ENCODE data around the gene ELMO2. TPM values are rescaled to one million over a fixed set of nuclear protein-coding genes. Genes with fewer than 3 reads are reported as not detected.

The ELMO2 gene
- total RNA-seq, 1 experiment from 2014 or later = 28.4 TPM

DNA sequence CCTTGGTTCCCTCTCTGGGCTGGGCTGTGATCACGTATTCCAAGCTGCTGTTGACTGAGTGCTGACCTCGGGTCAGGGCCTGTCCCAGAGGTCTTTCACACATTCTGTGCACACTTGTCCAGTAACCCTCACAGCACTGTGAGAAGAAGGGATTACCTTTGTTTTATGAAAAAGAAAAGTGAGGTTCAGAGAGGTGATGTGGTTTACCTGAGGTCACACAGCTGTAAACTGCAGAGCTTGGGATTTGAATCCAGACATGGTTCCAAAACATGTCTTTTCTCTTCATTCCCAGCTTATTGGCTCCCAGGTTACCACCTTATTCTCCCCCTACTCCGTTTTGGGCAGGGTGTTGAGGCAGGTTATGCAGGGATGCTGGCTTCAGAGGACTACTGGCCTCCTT, 69.7 kb downstream of the ELMO2 start:
- H3K4me1 Mint-ChIP-seq = peaks cover 24% of the 10 kb centered on the region
- TF ChIP-seq, protein P1, sequence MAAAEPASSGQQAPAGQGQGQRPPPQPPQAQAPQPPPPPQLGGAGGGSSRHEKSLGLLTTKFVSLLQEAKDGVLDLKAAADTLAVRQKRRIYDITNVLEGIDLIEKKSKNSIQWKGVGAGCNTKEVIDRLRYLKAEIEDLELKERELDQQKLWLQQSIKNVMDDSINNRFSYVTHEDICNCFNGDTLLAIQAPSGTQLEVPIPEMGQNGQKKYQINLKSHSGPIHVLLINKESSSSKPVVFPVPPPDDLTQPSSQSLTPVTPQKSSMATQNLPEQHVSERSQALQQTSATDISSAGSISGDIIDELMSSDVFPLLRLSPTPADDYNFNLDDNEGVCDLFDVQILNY (CRISPR knock-in tag; IDR thresholded peaks at IDR 0.05) = no peak
- TF ChIP-seq ZNF263 (CRISPR knock-in tag; IDR thresholded peaks at IDR 0.05; ENCODE audit: low read depth) (no peak), ZNF416 (CRISPR knock-in tag; IDR thresholded peaks at IDR 0.05) (no peak), SMAD4 (CRISPR knock-in tag; IDR thresholded peaks at IDR 0.05) (no peak), ZBTB21 (CRISPR knock-in tag; IDR thresholded peaks at IDR 0.05; ENCODE audit: borderline replicate concordance) (no peak), SP1 (CRISPR knock-in tag; conservative IDR thresholded peaks at IDR 0.05) (no peak), ESRRA (CRISPR knock-in tag; IDR thresholded peaks at IDR 0.05; ENCODE audit: borderline replicate concordance) (no peak), ATF1 (CRISPR knock-in tag; IDR thresholded peaks at IDR 0.05) (no peak), ZNF219 (CRISPR knock-in tag; IDR thresholded peaks at IDR 0.05; ENCODE audit: borderline replicate concordance) (no peak), SMAD3 (CRISPR knock-in tag; IDR thresholded peaks at IDR 0.05; ENCODE audit: borderline replicate concordance) (no peak)
- TF ChIP-seq, protein P2, sequence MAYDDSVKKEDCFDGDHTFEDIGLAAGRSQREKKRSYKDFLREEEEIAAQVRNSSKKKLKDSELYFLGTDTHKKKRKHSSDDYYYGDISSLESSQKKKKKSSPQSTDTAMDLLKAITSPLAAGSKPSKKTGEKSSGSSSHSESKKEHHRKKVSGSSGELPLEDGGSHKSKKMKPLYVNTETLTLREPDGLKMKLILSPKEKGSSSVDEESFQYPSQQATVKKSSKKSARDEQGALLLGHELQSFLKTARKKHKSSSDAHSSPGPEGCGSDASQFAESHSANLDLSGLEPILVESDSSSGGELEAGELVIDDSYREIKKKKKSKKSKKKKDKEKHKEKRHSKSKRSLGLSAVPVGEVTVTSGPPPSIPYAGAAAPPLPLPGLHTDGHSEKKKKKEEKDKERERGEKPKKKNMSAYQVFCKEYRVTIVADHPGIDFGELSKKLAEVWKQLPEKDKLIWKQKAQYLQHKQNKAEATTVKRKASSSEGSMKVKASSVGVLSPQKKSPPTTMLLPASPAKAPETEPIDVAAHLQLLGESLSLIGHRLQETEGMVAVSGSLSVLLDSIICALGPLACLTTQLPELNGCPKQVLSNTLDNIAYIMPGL (CRISPR knock-in tag; IDR thresholded peaks at IDR 0.05) = no peak
- TF ChIP-seq, protein P3, sequence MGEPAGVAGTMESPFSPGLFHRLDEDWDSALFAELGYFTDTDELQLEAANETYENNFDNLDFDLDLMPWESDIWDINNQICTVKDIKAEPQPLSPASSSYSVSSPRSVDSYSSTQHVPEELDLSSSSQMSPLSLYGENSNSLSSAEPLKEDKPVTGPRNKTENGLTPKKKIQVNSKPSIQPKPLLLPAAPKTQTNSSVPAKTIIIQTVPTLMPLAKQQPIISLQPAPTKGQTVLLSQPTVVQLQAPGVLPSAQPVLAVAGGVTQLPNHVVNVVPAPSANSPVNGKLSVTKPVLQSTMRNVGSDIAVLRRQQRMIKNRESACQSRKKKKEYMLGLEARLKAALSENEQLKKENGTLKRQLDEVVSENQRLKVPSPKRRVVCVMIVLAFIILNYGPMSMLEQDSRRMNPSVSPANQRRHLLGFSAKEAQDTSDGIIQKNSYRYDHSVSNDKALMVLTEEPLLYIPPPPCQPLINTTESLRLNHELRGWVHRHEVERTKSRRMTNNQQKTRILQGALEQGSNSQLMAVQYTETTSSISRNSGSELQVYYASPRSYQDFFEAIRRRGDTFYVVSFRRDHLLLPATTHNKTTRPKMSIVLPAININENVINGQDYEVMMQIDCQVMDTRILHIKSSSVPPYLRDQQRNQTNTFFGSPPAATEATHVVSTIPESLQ (CRISPR knock-in tag; IDR thresholded peaks at IDR 0.05) = no peak
- TF ChIP-seq, protein P4, sequence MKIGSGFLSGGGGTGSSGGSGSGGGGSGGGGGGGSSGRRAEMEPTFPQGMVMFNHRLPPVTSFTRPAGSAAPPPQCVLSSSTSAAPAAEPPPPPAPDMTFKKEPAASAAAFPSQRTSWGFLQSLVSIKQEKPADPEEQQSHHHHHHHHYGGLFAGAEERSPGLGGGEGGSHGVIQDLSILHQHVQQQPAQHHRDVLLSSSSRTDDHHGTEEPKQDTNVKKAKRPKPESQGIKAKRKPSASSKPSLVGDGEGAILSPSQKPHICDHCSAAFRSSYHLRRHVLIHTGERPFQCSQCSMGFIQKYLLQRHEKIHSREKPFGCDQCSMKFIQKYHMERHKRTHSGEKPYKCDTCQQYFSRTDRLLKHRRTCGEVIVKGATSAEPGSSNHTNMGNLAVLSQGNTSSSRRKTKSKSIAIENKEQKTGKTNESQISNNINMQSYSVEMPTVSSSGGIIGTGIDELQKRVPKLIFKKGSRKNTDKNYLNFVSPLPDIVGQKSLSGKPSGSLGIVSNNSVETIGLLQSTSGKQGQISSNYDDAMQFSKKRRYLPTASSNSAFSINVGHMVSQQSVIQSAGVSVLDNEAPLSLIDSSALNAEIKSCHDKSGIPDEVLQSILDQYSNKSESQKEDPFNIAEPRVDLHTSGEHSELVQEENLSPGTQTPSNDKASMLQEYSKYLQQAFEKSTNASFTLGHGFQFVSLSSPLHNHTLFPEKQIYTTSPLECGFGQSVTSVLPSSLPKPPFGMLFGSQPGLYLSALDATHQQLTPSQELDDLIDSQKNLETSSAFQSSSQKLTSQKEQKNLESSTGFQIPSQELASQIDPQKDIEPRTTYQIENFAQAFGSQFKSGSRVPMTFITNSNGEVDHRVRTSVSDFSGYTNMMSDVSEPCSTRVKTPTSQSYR (CRISPR knock-in tag; IDR thresholded peaks at IDR 0.05) = no peak
- TF ChIP-seq, protein P5, sequence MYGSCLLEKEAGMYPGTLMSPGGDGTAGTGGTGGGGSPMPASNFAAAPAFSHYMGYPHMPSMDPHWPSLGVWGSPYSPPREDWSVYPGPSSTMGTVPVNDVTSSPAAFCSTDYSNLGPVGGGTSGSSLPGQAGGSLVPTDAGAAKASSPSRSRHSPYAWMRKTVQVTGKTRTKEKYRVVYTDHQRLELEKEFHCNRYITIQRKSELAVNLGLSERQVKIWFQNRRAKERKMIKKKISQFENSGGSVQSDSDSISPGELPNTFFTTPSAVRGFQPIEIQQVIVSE (CRISPR knock-in tag; IDR thresholded peaks at IDR 0.05; ENCODE audit: borderline replicate concordance) = no peak
- no peak overlapping the region for H3K4me3 Mint-ChIP-seq
- peaks cover 7% of the 10 kb centered on the region for H3K27me3 Mint-ChIP-seq (ENCODE audit: low read depth)
- ChIA-PET POLR2A (no interaction called here), CTCF (interaction anchor here (1.9 to 2.1 kb wide), 2 partner anchors 12 to 30 kb away, joined by 11 to 15 read pairs; no protein-coding TSS in a partner anchor)
- no peak for DNase-seq (ENCODE audit: low spot score)
- ATAC-seq = no peak
- no peak overlapping the region for H3K27ac Mint-ChIP-seq
- no peaks in the 10 kb centered on the region for H3K9me3 Mint-ChIP-seq
- no peaks in the 10 kb centered on the region for H3K36me3 Mint-ChIP-seq

DNA sequence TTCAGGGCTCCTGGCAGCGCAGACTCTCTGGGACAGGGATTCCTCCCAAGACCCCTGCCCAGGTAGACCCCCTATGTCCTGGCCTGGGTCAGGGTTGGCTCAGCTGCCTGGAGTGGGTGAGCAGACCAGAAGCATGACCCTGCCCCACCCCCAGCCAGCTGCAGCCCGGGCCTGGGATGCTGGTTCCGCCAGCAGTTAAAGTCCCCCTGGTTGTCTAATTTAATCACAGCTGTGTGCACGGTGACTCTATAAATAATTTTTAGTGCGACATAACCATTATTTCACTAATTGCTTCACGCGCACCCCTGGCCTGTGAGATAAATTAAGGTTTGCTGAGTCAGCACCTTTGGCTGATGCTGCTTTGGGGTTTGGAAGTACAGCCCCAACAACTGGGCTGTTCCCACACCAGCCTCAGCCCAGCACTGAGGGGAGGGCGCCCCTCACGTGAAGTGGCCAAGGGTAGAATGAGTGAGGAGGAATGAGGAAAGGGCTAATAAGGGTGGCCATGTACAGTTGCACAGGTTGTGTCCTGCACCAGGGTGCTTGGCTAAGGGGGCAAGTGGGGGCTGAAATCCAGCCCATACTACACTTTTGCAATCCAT, 72.0 kb downstream of the ELMO2 start:
- H3K36me3 Mint-ChIP-seq = no peaks in the 10 kb centered on the region
- peaks cover 7% of the 10 kb centered on the region for H3K27me3 Mint-ChIP-seq (ENCODE audit: low read depth)
- peaks cover 28% of the 10 kb centered on the region for H3K4me1 Mint-ChIP-seq

More for the DNA sequence above, 72.0 kb downstream of the ELMO2 start:
- no peak overlapping the region for H3K27ac Mint-ChIP-seq
- DNase-seq (ENCODE audit: low spot score) = no peak
- no peaks in the 10 kb centered on the region for H3K9me3 Mint-ChIP-seq
- CTCF ChIA-PET = interaction anchor here (1.0 to 6.0 kb wide), 5 partner anchors 9 to 202 kb away, joined by 4 to 43 read pairs (median 5); partner anchors contain the start of gene CDH22
- peak; percentile 43 for ATAC-seq
- TF ChIP-seq ZNF232 (CRISPR knock-in tag; IDR thresholded peaks at IDR 0.05) = no peak
- TF ChIP-seq, protein P6, sequence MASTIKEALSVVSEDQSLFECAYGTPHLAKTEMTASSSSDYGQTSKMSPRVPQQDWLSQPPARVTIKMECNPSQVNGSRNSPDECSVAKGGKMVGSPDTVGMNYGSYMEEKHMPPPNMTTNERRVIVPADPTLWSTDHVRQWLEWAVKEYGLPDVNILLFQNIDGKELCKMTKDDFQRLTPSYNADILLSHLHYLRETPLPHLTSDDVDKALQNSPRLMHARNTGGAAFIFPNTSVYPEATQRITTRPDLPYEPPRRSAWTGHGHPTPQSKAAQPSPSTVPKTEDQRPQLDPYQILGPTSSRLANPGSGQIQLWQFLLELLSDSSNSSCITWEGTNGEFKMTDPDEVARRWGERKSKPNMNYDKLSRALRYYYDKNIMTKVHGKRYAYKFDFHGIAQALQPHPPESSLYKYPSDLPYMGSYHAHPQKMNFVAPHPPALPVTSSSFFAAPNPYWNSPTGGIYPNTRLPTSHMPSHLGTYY (CRISPR knock-in tag; IDR thresholded peaks at IDR 0.05) = no peak
- TF ChIP-seq ZNF317 (CRISPR knock-in tag; IDR thresholded peaks at IDR 0.05; ENCODE audit: borderline replicate concordance, low read depth) = no peak
- TF ChIP-seq GTF2I (CRISPR knock-in tag; conservative IDR thresholded peaks at IDR 0.05) = 0 out of 2 replicates have a peak, but pooled peaks have one; percentile 20
- TF ChIP-seq ZNF396 (CRISPR knock-in tag; IDR thresholded peaks at IDR 0.05; ENCODE audit: borderline replicate concordance) = no peak
- TF ChIP-seq GABPB1 (CRISPR knock-in tag; IDR thresholded peaks at IDR 0.05) = no peak
- TF ChIP-seq, protein P7, sequence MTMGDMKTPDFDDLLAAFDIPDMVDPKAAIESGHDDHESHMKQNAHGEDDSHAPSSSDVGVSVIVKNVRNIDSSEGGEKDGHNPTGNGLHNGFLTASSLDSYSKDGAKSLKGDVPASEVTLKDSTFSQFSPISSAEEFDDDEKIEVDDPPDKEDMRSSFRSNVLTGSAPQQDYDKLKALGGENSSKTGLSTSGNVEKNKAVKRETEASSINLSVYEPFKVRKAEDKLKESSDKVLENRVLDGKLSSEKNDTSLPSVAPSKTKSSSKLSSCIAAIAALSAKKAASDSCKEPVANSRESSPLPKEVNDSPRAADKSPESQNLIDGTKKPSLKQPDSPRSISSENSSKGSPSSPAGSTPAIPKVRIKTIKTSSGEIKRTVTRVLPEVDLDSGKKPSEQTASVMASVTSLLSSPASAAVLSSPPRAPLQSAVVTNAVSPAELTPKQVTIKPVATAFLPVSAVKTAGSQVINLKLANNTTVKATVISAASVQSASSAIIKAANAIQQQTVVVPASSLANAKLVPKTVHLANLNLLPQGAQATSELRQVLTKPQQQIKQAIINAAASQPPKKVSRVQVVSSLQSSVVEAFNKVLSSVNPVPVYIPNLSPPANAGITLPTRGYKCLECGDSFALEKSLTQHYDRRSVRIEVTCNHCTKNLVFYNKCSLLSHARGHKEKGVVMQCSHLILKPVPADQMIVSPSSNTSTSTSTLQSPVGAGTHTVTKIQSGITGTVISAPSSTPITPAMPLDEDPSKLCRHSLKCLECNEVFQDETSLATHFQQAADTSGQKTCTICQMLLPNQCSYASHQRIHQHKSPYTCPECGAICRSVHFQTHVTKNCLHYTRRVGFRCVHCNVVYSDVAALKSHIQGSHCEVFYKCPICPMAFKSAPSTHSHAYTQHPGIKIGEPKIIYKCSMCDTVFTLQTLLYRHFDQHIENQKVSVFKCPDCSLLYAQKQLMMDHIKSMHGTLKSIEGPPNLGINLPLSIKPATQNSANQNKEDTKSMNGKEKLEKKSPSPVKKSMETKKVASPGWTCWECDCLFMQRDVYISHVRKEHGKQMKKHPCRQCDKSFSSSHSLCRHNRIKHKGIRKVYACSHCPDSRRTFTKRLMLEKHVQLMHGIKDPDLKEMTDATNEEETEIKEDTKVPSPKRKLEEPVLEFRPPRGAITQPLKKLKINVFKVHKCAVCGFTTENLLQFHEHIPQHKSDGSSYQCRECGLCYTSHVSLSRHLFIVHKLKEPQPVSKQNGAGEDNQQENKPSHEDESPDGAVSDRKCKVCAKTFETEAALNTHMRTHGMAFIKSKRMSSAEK (CRISPR knock-in tag; IDR thresholded peaks at IDR 0.05; ENCODE audit: borderline replicate concordance) = no peak
- H3K4me3 Mint-ChIP-seq = no peak overlapping the region
- POLR2A ChIA-PET = no interaction called here
